ENCODE measurements around the gene SCGB1D4.

- TF ChIP-seq, protein P1, sequence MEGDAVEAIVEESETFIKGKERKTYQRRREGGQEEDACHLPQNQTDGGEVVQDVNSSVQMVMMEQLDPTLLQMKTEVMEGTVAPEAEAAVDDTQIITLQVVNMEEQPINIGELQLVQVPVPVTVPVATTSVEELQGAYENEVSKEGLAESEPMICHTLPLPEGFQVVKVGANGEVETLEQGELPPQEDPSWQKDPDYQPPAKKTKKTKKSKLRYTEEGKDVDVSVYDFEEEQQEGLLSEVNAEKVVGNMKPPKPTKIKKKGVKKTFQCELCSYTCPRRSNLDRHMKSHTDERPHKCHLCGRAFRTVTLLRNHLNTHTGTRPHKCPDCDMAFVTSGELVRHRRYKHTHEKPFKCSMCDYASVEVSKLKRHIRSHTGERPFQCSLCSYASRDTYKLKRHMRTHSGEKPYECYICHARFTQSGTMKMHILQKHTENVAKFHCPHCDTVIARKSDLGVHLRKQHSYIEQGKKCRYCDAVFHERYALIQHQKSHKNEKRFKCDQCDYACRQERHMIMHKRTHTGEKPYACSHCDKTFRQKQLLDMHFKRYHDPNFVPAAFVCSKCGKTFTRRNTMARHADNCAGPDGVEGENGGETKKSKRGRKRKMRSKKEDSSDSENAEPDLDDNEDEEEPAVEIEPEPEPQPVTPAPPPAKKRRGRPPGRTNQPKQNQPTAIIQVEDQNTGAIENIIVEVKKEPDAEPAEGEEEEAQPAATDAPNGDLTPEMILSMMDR (IDR thresholded peaks at IDR 0.05; ENCODE audit: insufficient read depth, low read length, poor library complexity, severe bottlenecking), result no peak
- no peak for TF ChIP-seq EZH2phosphoT487 (conservative IDR thresholded peaks at IDR 0.05; ENCODE audit: low read length)
These were observed 18.4 kb downstream of the SCGB1D4 start for GRCh38 chr11:62280452-62280851.
